ENCODE measurements around the gene ARL4D. TPM values are rescaled to one million over a fixed set of nuclear protein-coding genes. Genes with fewer than 3 reads are reported as not detected.
A peak's percentile ranks its signal among the peaks of the same experiment; 100 is the strongest.
"Not testable (repeated sequence)": the region's sequence is repeated elsewhere in the genome, so short reads cannot be mapped to it uniquely, and the experiment has no call there.

Gene ARL4D
- total RNA-seq, 1 donor: 1.5 TPM

GRCh38 chr17:43365356-43365755, 33.4 kb upstream of the ARL4D start:
- Histone ChIP-seq H3K9me3 (ENCODE audit: low read depth, low read length) (no peaks in the 10 kb centered on the region), H3K27me3 (ENCODE audit: insufficient read depth, low read length) (no peaks in the 10 kb centered on the region), H3K4me1 (ENCODE audit: insufficient read depth, low read length) (peaks cover 32% of the 10 kb centered on the region), H3K4me3 (ENCODE audit: low read length) (no peak overlapping the region)

GRCh38 chr17:43365921-43366320, 32.9 kb upstream of the ARL4D start:
- H3K4me1 ChIP-seq (ENCODE audit: insufficient read depth, low read length): peaks cover 35% of the 10 kb centered on the region

GRCh38 chr17:43366891-43367736, 31.7 kb upstream of the ARL4D start:
- Histone ChIP-seq H3K27me3 (ENCODE audit: insufficient read depth, low read length) (no peaks in the 10 kb centered on the region), H3K9me3 (ENCODE audit: low read depth, low read length) (no peaks in the 10 kb centered on the region), H3K4me3 (ENCODE audit: low read length) (no peak overlapping the region), H3K4me1 (ENCODE audit: insufficient read depth, low read length) (peaks cover 41% of the 10 kb centered on the region)

More at GRCh38 chr17:43365921-43366320, 32.9 kb upstream of the ARL4D start:
- H3K4me3 ChIP-seq (ENCODE audit: low read length); H3K9me3 ChIP-seq (ENCODE audit: low read depth, low read length); H3K27me3 ChIP-seq (ENCODE audit: insufficient read depth, low read length): not testable (repeated sequence)

- no peaks in the 10 kb centered on the region for H3K9me3 ChIP-seq (ENCODE audit: low read depth, low read length)
- H3K27me3 ChIP-seq (ENCODE audit: insufficient read depth, low read length): no peaks in the 10 kb centered on the region
- H3K4me3 ChIP-seq (ENCODE audit: low read length): peak overlapping the region; percentile 59
- H3K4me1 ChIP-seq (ENCODE audit: insufficient read depth, low read length): peaks cover 45% of the 10 kb centered on the region
Observed at GRCh38 chr17:43367737-43368242, 31.0 kb upstream of the ARL4D start.

GRCh38 chr17:43368740-43369506, 29.9 kb upstream of the ARL4D start:
- H3K27me3 ChIP-seq (ENCODE audit: insufficient read depth, low read length): no peaks in the 10 kb centered on the region
- H3K4me1 ChIP-seq (ENCODE audit: insufficient read depth, low read length): peaks cover 50% of the 10 kb centered on the region

GRCh38 chr17:43369986-43370385, 28.8 kb upstream of the ARL4D start:
- H3K27me3 ChIP-seq (ENCODE audit: insufficient read depth, low read length): no peaks in the 10 kb centered on the region
- H3K4me3 ChIP-seq (ENCODE audit: low read length): no peak overlapping the region
- H3K9me3 ChIP-seq (ENCODE audit: low read depth, low read length): no peaks in the 10 kb centered on the region
- H3K4me1 ChIP-seq (ENCODE audit: insufficient read depth, low read length): peaks cover 50% of the 10 kb centered on the region

More at GRCh38 chr17:43368740-43369506, 29.9 kb upstream of the ARL4D start:
- H3K4me3 ChIP-seq (ENCODE audit: low read length): peak overlapping the region; percentile 59
- H3K9me3 ChIP-seq (ENCODE audit: low read depth, low read length): no peaks in the 10 kb centered on the region

GRCh38 chr17:43371227-43371821, 27.5 kb upstream of the ARL4D start:
- H3K4me3 ChIP-seq (ENCODE audit: low read length): no peak overlapping the region
- peaks cover 50% of the 10 kb centered on the region for H3K4me1 ChIP-seq (ENCODE audit: insufficient read depth, low read length)
- H3K27me3 ChIP-seq (ENCODE audit: insufficient read depth, low read length): no peaks in the 10 kb centered on the region
- no peaks in the 10 kb centered on the region for H3K9me3 ChIP-seq (ENCODE audit: low read depth, low read length)

- peaks cover 41% of the 10 kb centered on the region for H3K4me1 ChIP-seq (ENCODE audit: insufficient read depth, low read length)
Observed at GRCh38 chr17:43372273-43372911, 26.4 kb upstream of the ARL4D start.

GRCh38 chr17:43373356-43373755, 25.4 kb upstream of the ARL4D start:
- no peak overlapping the region for H3K4me3 ChIP-seq (ENCODE audit: low read length)
- H3K4me1 ChIP-seq (ENCODE audit: insufficient read depth, low read length): peaks cover 37% of the 10 kb centered on the region
- no peaks in the 10 kb centered on the region for H3K9me3 ChIP-seq (ENCODE audit: low read depth, low read length)
- no peaks in the 10 kb centered on the region for H3K27me3 ChIP-seq (ENCODE audit: insufficient read depth, low read length)

More at GRCh38 chr17:43372273-43372911, 26.4 kb upstream of the ARL4D start:
- H3K4me3 ChIP-seq (ENCODE audit: low read length): no peak overlapping the region
- no peaks in the 10 kb centered on the region for H3K27me3 ChIP-seq (ENCODE audit: insufficient read depth, low read length)
- no peaks in the 10 kb centered on the region for H3K9me3 ChIP-seq (ENCODE audit: low read depth, low read length)

GRCh38 chr17:43375915-43376314, 22.9 kb upstream of the ARL4D start:
- H3K4me3 ChIP-seq (ENCODE audit: low read length): not testable (repeated sequence)

GRCh38 chr17:43377056-43377810, 21.6 kb upstream of the ARL4D start:
- H3K4me1 ChIP-seq (ENCODE audit: insufficient read depth, low read length): peaks cover 11% of the 10 kb centered on the region
- no peak overlapping the region for H3K4me3 ChIP-seq (ENCODE audit: low read length)
- no peaks in the 10 kb centered on the region for H3K27me3 ChIP-seq (ENCODE audit: insufficient read depth, low read length)
- peaks cover 10% of the 10 kb centered on the region for H3K9me3 ChIP-seq (ENCODE audit: low read depth, low read length)

More at GRCh38 chr17:43375915-43376314, 22.9 kb upstream of the ARL4D start:
- Histone ChIP-seq H3K9me3 (ENCODE audit: low read depth, low read length) (peaks cover 10% of the 10 kb centered on the region), H3K4me1 (ENCODE audit: insufficient read depth, low read length) (peaks cover 23% of the 10 kb centered on the region)
- H3K27me3 ChIP-seq (ENCODE audit: insufficient read depth, low read length): not testable (repeated sequence)

- H3K27me3 ChIP-seq (ENCODE audit: insufficient read depth, low read length): no peaks in the 10 kb centered on the region
- no peaks in the 10 kb centered on the region for H3K4me1 ChIP-seq (ENCODE audit: insufficient read depth, low read length)
- no peak overlapping the region for H3K4me3 ChIP-seq (ENCODE audit: low read length)
- H3K9me3 ChIP-seq (ENCODE audit: low read depth, low read length): peaks cover 10% of the 10 kb centered on the region
Observed at GRCh38 chr17:43378766-43379165, 20.0 kb upstream of the ARL4D start.

GRCh38 chr17:43380307-43380706, 18.5 kb upstream of the ARL4D start:
- H3K4me1 ChIP-seq (ENCODE audit: insufficient read depth, low read length): no peaks in the 10 kb centered on the region
- no peak overlapping the region for H3K4me3 ChIP-seq (ENCODE audit: low read length)
- peaks cover 10% of the 10 kb centered on the region for H3K9me3 ChIP-seq (ENCODE audit: low read depth, low read length)
- no peaks in the 10 kb centered on the region for H3K27me3 ChIP-seq (ENCODE audit: insufficient read depth, low read length)

GRCh38 chr17:43381204-43381603, 17.6 kb upstream of the ARL4D start:
- H3K4me3 ChIP-seq (ENCODE audit: low read length): no peak overlapping the region
- no peaks in the 10 kb centered on the region for H3K27me3 ChIP-seq (ENCODE audit: insufficient read depth, low read length)
- H3K9me3 ChIP-seq (ENCODE audit: low read depth, low read length): peaks cover 10% of the 10 kb centered on the region
- H3K4me1 ChIP-seq (ENCODE audit: insufficient read depth, low read length): no peaks in the 10 kb centered on the region
